Ovary (tissue), 3 donors: ENCODE results near the gene ZDBF2.

Experiments
- POLR2A ChIP-seq: fragments of 450-650 bp; IDR thresholded peaks from one replicate; pipeline ENCODE4 v1.6.1; 2017; ENCODE audit warnings: antibody characterized with exemption, mild to moderate bottlenecking, moderate library complexity
- TF ChIP-seq, protein P1 (sequence below), 3 donors: fragments of 450-650 bp in 2 of 3; fragments of 200-600 bp in 1 of 3; IDR thresholded peaks; one replicate each; pipeline versions ENCODE4 v1.5.1 to v1.8.0; 2016 to 2022; ENCODE audit warnings: antibody characterized with exemption in 3 of 3, mild to moderate bottlenecking in 1 of 3
- donor health status: DM: no; HTN: no; CAD: no.

DNA sequence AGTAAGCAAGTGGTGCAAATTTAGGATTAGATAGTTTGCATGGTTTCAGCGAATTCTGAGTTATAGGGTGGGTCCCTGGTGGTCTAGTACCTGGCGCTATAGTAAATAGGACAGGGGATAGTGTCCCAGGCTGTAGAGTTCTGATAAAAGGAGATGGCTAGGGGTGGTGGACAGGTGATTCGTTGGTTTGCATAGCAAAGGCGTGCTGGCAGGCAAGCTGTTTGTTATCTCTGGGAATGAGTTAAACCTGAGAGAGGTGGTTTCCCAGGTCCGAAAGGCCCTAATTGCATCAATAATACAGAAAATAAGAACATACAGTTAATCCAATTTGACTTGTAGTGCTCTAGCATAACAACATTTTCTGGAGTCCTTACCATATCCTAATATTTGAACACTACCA is 6.9 kb upstream of the ZDBF2 start:
- TF ChIP-seq, protein P1, sequence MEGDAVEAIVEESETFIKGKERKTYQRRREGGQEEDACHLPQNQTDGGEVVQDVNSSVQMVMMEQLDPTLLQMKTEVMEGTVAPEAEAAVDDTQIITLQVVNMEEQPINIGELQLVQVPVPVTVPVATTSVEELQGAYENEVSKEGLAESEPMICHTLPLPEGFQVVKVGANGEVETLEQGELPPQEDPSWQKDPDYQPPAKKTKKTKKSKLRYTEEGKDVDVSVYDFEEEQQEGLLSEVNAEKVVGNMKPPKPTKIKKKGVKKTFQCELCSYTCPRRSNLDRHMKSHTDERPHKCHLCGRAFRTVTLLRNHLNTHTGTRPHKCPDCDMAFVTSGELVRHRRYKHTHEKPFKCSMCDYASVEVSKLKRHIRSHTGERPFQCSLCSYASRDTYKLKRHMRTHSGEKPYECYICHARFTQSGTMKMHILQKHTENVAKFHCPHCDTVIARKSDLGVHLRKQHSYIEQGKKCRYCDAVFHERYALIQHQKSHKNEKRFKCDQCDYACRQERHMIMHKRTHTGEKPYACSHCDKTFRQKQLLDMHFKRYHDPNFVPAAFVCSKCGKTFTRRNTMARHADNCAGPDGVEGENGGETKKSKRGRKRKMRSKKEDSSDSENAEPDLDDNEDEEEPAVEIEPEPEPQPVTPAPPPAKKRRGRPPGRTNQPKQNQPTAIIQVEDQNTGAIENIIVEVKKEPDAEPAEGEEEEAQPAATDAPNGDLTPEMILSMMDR (IDR thresholded peaks at IDR 0.05), result no peak
- TF ChIP-seq POLR2A, result no peak
